Tibial nerve (tissue), 4 donors: ENCODE data around the gene SLC4A3. TPM values are rescaled to one million over a fixed set of nuclear protein-coding genes. Genes with fewer than 3 reads are reported as not detected.

ENCODE experiments used
- DNase-seq, 2 donors: peaks; one replicate each; pipeline ENCODE4 v3.0.0-alpha.2; 2019; ENCODE audit warnings: low spot score in 2 of 2
- H3K27ac ChIP-seq, 4 donors: fragments of 200-600 bp; sonication (generic) in 3 of 4; one replicate each; pipeline ENCODE4 v1.5.1; 2017 to 2019; ENCODE audit warnings: mild to moderate bottlenecking in 1 of 4
- H3K27me3 ChIP-seq, 2 donors: fragments of 200-600 bp; sonication (generic) in 1 of 2; one replicate each; pipeline versions ENCODE4 v1.5.1 to v1.6.0; 2017 to 2019
- H3K36me3 ChIP-seq, 3 donors: fragments of 200-600 bp; sonication (generic); one replicate each; pipeline ENCODE4 v1.5.1; 2018 to 2019
- H3K4me1 ChIP-seq, 4 donors: fragments of 200-600 bp; sonication (generic) in 3 of 4; one replicate each; pipeline ENCODE4 v1.5.1; 2017 to 2019
- H3K4me3 ChIP-seq, 4 donors: fragments of 200-600 bp; sonication (generic) in 3 of 4; one replicate each; pipeline ENCODE4 v1.5.1; 2017 to 2019; ENCODE audit warnings: mild to moderate bottlenecking in 1 of 4, moderate library complexity in 1 of 4
- H3K9me3 ChIP-seq, 4 donors: fragments of 200-600 bp; sonication (generic) in 3 of 4; one replicate each; pipeline ENCODE4 v1.5.1; 2017 to 2019
- EP300 ChIP-seq, 2 donors: sonication (generic); formaldehyde crosslinking; IDR thresholded peaks; one replicate each; pipeline ENCODE4 v1.6.1; 2017; ENCODE audit warnings: antibody characterized with exemption in 2 of 2, mild to moderate bottlenecking in 1 of 2
- POLR2A ChIP-seq, 2 donors: fragments of 450-650 bp; IDR thresholded peaks; one replicate each; pipeline ENCODE4 v1.6.1; 2017; ENCODE audit warnings: antibody characterized with exemption in 2 of 2, mild to moderate bottlenecking in 2 of 2, moderate library complexity in 2 of 2
- WGBS, 2 donors: methylation state at CpG; one replicate each; pipeline ENCODE4 v1.1.5; 2018; 5-methylcytosine and 5-hydroxymethylcytosine counted together
- total RNA-seq, 4 donors: library from RNA; depleted of rRNA; stranded (reverse); fragments of >200 nt; gene quantifications; one replicate each; pipeline ENCODE4 v1.1.0, GENCODE V29; 2016
- TF ChIP-seq, protein P1 (sequence below), 5 experiments: fragments of 200-600 bp in 3 of 5; fragments of 450-650 bp in 2 of 5; sonication (generic) in 3 of 5; IDR thresholded peaks; one replicate each; pipeline ENCODE4 v1.5.1; 2016 to 2019; ENCODE audit warnings: antibody characterized with exemption in 5 of 5, mild to moderate bottlenecking in 3 of 5, moderate library complexity in 2 of 5

The SLC4A3 gene
- total RNA-seq, 4 donors from 2014 or later = 1.3 to 5.1 (median 3.4) TPM

DNA sequence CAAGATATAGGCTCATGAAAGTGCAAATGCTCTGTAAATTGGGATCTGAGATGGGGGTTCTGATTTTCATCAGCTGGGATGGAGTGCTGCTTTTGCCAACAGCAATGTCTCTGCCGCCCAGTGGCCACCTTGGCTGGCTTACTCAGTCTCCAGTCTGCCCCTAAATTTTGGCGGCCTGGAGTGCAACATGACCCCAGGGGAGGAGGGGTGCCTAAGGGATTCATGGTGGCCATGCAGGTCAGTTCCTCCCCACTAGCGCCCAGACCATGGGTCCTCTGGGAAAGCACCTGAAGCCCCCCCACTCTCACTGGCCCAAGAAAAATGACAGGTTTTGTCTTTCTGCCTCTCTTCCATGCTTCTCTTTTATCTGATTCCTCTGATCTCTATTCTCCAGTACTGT, 45.0 kb downstream of the SLC4A3 start:
- H3K27me3 ChIP-seq = peaks cover 0 to 9% of the 10 kb centered on the region in 2 donors
- H3K9me3 ChIP-seq = no peaks in the 10 kb centered on the region
- no peak overlapping the region for H3K27ac ChIP-seq
- H3K36me3 ChIP-seq = no peaks in the 10 kb centered on the region
- TF ChIP-seq POLR2A (IDR thresholded peaks at IDR 0.05) = no peak
- TF ChIP-seq, protein P1, sequence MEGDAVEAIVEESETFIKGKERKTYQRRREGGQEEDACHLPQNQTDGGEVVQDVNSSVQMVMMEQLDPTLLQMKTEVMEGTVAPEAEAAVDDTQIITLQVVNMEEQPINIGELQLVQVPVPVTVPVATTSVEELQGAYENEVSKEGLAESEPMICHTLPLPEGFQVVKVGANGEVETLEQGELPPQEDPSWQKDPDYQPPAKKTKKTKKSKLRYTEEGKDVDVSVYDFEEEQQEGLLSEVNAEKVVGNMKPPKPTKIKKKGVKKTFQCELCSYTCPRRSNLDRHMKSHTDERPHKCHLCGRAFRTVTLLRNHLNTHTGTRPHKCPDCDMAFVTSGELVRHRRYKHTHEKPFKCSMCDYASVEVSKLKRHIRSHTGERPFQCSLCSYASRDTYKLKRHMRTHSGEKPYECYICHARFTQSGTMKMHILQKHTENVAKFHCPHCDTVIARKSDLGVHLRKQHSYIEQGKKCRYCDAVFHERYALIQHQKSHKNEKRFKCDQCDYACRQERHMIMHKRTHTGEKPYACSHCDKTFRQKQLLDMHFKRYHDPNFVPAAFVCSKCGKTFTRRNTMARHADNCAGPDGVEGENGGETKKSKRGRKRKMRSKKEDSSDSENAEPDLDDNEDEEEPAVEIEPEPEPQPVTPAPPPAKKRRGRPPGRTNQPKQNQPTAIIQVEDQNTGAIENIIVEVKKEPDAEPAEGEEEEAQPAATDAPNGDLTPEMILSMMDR (IDR thresholded peaks at IDR 0.05) = no peak
- TF ChIP-seq EP300 (IDR thresholded peaks at IDR 0.05) = no peak
- H3K4me1 ChIP-seq = no peaks in the 10 kb centered on the region
- WGBS, 2 donors = 78 to 82% methylated on average over 3 of the region's 3 CpGs
- no peak for DNase-seq
- no peak overlapping the region for H3K4me3 ChIP-seq

DNA sequence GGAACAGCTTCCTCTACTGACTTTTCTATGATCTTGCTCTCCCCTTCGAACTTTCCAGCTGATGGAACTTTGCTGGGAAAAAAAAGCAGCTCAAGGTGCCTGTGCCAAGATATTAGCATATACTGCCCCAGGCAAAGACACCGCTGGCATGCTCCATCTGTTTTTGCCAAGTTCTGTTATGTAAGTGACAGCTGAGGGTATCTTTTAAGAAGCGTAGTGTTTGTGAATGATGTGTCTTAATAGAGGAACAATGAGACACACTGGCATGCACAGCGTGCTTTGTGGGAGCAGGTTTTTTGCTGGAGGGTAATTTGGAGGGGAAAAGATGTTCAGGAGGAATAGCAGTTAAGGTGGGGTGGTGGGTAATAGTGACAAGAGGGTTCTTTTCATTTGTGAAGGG, 47.8 kb downstream of the SLC4A3 start:
- peaks cover 0 to 8% (median 0%) of the 10 kb centered on the region in 4 donors for H3K9me3 ChIP-seq
- no peak overlapping the region for H3K27ac ChIP-seq
- no peak overlapping the region for H3K4me3 ChIP-seq
- peaks cover 0 to 9% of the 10 kb centered on the region in 2 donors for H3K27me3 ChIP-seq
- DNase-seq = no peak
- H3K4me1 ChIP-seq = no peaks in the 10 kb centered on the region
- TF ChIP-seq EP300 (IDR thresholded peaks at IDR 0.05) (no peak), POLR2A (IDR thresholded peaks at IDR 0.05) (no peak)
- TF ChIP-seq, protein P1 (IDR thresholded peaks at IDR 0.05) = no peak
- H3K36me3 ChIP-seq = no peaks in the 10 kb centered on the region
- WGBS, 2 donors = 75 to 79% methylated on average over 4 of the region's 4 CpGs

GRCh38 chr2:219676586-219676985, 49.2 kb downstream of the SLC4A3 start:
- no peaks in the 10 kb centered on the region for H3K4me1 ChIP-seq
- no peaks in the 10 kb centered on the region for H3K36me3 ChIP-seq
- 89 to 96% methylated on average over 1 of the region's 1 CpG for WGBS, 2 donors
- TF ChIP-seq POLR2A (IDR thresholded peaks at IDR 0.05) (no peak), EP300 (IDR thresholded peaks at IDR 0.05) (no peak)
- TF ChIP-seq, protein P1 (IDR thresholded peaks at IDR 0.05) = no peak
- no peak overlapping the region for H3K27ac ChIP-seq
- H3K4me3 ChIP-seq = no peak overlapping the region
- peaks cover 0 to 8% (median 0%) of the 10 kb centered on the region in 4 donors for H3K9me3 ChIP-seq
- peaks cover 0 to 9% of the 10 kb centered on the region in 2 donors for H3K27me3 ChIP-seq
- no peak for DNase-seq

DNA sequence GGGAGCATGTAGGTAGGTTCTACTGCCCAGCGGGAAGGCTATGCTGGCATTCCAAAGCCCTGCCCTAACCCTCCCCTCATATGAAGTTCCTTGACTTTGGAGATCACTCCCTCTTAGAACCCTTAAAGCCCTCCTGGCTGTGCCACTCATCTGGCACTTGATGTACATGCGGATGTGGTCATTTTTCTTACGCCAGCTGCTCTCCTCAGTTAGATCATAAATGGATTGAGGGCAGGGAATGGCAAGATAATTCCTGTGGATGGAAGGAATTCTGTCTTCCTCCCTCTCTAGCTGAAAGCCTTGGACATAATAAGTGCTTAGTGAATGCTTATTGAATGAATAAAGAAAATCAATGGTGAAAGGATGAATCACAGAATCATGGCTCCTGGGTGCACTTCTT, 51.6 kb downstream of the SLC4A3 start:
- no peak for DNase-seq
- no peak overlapping the region for H3K27ac ChIP-seq
- H3K9me3 ChIP-seq = peaks cover 0 to 8% (median 0%) of the 10 kb centered on the region in 4 donors
- 71 to 97% methylated on average over 2 to 3 of the region's 3 CpGs for WGBS, 2 donors
- H3K27me3 ChIP-seq = peaks cover 0 to 5% of the 10 kb centered on the region in 2 donors
- no peak overlapping the region for H3K4me3 ChIP-seq
- H3K4me1 ChIP-seq = no peaks in the 10 kb centered on the region
- H3K36me3 ChIP-seq = no peaks in the 10 kb centered on the region
- TF ChIP-seq EP300 (IDR thresholded peaks at IDR 0.05) (no peak), POLR2A (IDR thresholded peaks at IDR 0.05) (no peak)
- TF ChIP-seq, protein P1 (IDR thresholded peaks at IDR 0.05) = no peak

GRCh38 chr2:219679571-219679970, 52.1 kb downstream of the SLC4A3 start:
- no peak for TF ChIP-seq POLR2A (IDR thresholded peaks at IDR 0.05)
- no peak for TF ChIP-seq EP300 (IDR thresholded peaks at IDR 0.05)
- TF ChIP-seq, protein P1 (IDR thresholded peaks at IDR 0.05) = no peak
- DNase-seq = no peak
- 100% methylated on average over 1 of the region's 1 CpG for WGBS, 2 donors
- Histone ChIP-seq H3K4me3 (no peak overlapping the region), H3K36me3 (no peaks in the 10 kb centered on the region), H3K27me3 (peaks cover 0 to 5% of the 10 kb centered on the region in 2 donors), H3K9me3 (peaks cover 0 to 8% (median 0%) of the 10 kb centered on the region in 4 donors), H3K27ac (no peak overlapping the region), H3K4me1 (peaks cover 0 to under 1% (median 0%) of the 10 kb centered on the region in 4 donors)
